LoVo (cell line): ENCODE results near the gene RAB22A.
"Not testable (repeated sequence)": the region's sequence is repeated elsewhere in the genome, so short reads cannot be mapped to it uniquely, and the experiment has no call there.

Experiments used
- DNase-seq: peaks from one replicate; pipeline ENCODE4 v3.0.0-alpha.2; 2016; ENCODE audit warnings: low spot score

The RAB22A gene

GRCh38 chr20:58344741-58345140 lies 35.2 kb downstream of the RAB22A start:
- DNase-seq: no peak

- DNase-seq: no peak
These were observed 40.1 kb downstream of the RAB22A start for GRCh38 chr20:58349570-58349969.

DNA sequence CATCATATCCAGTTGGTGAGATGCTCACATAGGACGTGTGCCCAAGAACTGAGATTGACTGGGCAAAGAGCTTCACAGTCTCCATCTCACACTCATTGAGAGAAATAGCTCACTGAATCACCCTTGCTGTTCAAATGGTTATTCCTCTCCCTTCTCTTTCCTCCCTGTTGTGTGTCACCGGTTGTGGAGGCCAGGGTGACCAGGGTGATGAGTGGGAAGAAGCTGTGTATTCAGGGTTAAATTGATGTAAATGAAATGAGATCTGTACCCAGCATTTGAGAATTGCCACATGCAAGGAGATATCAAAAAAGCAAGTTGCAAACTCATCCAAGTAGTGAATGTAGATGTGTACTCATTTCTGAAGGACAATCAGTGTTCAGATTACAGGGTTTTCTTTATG lies 43.0 kb downstream of the RAB22A start:
- no peak for DNase-seq

GRCh38 chr20:58359441-58359840 lies 49.9 kb downstream of the RAB22A start:
- no peak for DNase-seq

DNA sequence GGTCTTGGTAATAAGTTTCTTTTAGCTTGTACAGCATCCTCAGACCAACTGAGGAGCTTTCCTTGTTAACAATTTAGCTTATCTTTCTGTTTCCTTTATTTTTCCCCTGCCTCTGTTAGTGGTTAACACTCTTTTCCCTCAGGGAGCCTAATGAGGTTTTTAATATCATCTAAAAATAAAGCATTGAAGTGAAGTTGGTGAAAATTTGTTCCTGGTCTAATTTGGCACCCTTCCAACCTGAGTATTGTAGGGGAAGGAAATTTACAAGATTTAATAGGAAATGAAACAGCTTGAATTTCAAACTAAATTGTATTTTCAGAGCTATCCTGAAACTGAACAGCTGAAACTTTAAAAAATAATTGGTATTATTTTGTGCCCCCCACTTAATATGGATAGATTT lies 51.4 kb downstream of the RAB22A start:
- DNase-seq: no peak

- no peak for DNase-seq
These were observed 52.1 kb downstream of the RAB22A start for GRCh38 chr20:58361481-58362205.

GRCh38 chr20:58362206-58362516 lies 52.6 kb downstream of the RAB22A start:
- DNase-seq: no peak

- no peak for DNase-seq
These were observed 53.5 kb downstream of the RAB22A start for GRCh38 chr20:58362970-58363369.

- DNase-seq: no peak
These were observed 57.4 kb downstream of the RAB22A start for GRCh38 chr20:58366866-58367265.

DNA sequence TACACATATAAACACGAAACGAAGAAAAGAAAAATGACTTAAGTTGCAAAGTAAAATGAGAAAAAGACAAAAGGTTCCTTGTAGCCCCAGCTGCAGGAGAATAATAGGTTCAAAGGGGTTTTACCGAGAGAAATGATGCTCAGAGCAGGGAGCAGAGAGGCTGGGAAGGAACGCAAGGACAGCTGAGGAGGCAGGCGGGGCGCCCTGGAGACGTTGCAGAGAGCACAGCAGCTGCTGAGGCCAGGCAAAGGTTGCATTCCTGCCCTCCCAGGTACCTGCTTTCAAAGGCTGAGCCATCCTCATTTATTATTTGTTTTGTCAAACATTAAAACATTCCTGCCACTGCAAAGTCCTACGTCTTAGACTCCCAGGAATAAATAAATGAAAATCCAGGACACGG lies 63.3 kb downstream of the RAB22A start:
- no peak for DNase-seq

- not testable (repeated sequence) for DNase-seq
These were observed 63.8 kb downstream of the RAB22A start for GRCh38 chr20:58373296-58373695.

DNA sequence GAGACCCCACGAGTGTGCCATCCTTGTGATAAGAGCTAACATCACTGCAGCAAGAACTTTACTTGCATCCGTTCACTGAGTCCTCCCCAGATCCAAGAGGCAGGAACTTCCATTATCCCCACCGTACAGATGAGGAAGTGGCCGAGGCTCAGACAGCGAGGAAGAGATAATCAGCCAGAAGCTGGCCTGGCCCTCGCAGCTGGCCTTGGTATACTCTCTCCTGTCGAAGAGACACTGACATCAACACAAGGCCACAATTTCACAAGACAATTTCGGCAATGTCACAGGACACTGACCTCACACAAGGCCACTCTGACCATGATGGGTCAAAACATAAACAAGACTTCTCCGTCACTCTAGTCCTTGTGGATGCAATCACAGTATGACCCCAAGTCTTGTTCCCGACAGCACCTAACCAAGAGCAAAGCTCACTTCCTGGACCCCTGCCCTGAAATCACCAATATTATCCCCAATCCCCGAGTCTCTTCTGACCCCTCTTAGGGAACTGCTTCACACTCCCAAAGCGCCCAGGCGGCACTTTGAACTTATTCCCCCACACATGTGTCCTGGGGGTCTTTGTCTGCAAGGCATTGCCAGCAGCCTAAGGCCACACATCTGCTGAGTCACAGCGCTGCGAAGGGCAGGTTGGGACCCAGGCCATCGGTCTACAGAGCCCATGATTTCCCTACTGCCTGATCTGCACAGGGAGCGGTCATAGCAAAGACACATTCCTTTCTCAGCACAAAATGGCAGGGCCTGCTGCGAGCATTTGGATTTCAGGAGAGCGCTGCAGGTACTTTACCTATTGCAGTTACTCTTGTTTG lies 64.7 kb downstream of the RAB22A start:
- DNase-seq: no peak

DNA sequence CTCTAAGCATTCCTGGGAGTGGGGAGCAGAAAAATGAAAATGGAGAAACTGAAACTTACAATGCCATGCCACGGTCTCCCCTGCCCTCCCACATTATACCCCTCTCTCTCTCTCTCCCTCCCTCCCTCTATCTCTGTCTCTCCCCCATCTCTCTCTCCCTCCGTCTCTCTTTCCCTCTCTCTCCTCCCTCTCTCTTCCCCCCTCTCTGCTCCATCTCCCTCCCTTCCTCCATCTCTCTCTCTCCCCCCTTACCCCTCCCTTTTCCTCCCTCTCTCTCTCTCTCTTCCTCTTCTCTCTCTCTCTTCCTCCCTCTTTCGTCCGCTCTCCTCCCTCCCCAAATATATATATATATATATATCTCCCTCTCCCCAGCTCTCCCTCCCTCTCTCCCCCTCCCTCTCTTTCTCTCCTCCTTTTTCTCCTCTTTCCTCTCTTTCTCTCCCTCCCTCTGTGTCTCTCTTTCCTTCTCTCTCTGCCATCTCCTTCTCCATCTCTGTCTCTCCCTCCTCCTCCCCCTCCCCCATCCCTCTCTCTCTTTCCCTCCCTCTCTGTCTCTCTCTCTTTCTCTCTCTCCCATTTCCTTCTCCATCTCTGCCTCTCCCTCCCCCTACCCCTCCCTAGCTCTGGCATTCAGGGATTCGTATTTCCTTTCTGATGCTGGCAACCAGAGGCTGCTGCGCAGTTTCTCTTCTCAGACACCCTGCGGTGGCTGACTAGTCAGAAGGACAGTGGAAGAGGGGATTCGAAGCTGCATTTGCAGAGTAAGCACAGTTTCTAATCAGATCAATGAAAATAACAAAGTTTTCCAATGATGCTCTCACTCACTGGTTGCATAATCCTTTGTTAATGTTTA lies 65.6 kb downstream of the RAB22A start:
- no peak for DNase-seq

DNA sequence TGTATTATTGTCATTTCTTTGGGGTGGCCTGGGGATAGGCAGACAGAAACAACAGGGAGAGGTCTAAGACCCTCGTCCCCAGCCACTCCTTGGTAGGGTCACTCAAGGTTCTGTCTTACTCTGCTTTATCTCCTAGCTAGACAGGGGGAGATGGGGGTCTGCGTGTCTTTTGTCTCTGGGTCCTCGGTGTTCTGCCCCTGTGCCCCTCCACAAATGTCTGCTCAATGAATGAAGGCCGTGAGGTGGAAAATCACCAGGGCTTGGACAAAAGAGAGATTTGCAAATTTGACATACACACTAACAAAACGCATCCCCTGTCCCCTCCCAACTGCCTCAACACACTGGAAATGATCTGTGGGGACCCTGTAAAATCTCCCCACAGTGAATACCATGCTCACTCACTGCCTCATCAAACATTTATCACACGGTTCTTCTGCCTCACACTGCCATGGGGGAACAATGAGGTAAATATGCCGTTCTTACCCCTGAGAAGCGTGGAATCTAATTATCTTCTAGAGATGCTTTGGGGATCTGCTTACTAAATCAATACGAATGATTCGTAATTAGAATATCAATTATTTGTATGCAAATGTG lies 66.3 kb downstream of the RAB22A start:
- DNase-seq: no peak

DNA sequence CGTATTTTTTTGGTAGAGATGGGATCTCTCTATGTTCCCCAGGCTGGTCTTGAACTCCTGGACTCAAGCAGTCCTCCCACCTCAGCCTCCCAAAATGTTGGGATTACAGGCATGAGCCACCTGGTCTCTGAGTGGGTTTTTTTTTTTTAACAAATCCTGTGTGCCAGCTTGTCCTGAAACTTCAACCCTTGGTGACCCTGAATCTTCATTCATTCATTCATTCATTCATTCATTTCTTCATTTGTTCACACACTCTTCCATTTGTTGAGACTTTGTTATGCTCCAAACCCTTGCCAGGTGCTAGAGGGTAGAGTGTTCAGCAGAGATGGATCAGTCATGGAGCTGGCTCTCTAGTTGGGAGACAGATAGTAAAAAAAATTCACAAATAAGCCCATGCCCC lies 67.5 kb downstream of the RAB22A start:
- no peak for DNase-seq

GRCh38 chr20:58377766-58378401 lies 68.4 kb downstream of the RAB22A start:
- DNase-seq: no peak

- DNase-seq: no peak
These were observed 69.2 kb downstream of the RAB22A start for GRCh38 chr20:58378704-58379103.

- no peak for DNase-seq
These were observed 72.1 kb downstream of the RAB22A start for GRCh38 chr20:58381627-58382026.

- no peak for DNase-seq
These were observed 72.6 kb downstream of the RAB22A start for GRCh38 chr20:58382096-58382495.

GRCh38 chr20:58384821-58385220 lies 75.3 kb downstream of the RAB22A start:
- DNase-seq: no peak

- no peak for DNase-seq
These were observed 78.6 kb downstream of the RAB22A start for GRCh38 chr20:58388028-58388601.
